OCI-LY3 (cell line): Measurements from ENCODE around the gene RPA1.
A peak's percentile ranks its signal among the peaks of the same experiment; 100 is the strongest.

Experiments used
- H2AFZ ChIP-seq: fragments of 200-600, 300-600 bp; shearing (Covaris generic); 2 replicates; pipeline ENCODE4 v1.6.0; 2014; ENCODE audit warnings: antibody characterized with exemption, low read depth, low read length
- H3K27ac ChIP-seq: fragments of 200-600, 300-600 bp; sonication (generic); 2 replicates; pipeline ENCODE4 v1.5.1; 2014; ENCODE audit warnings: mild to moderate bottlenecking, low read length, moderate library complexity, mixed read lengths
- H3K27me3 ChIP-seq: fragments of 200-600, 300-600 bp; sonication (generic); 2 replicates; pipeline ENCODE4 v1.6.1; 2014; ENCODE audit warnings: low read depth, low read length, mixed read lengths
- H3K36me3 ChIP-seq: fragments of 200-600, 300-600 bp; sonication (generic); replicated peaks from 2 replicates; pipeline ENCODE3; 2014; ENCODE audit warnings: low read depth, low read length, mixed read lengths
- H3K4me1 ChIP-seq: fragments of 300-600, 200-600 bp; sonication (generic); 2 replicates; pipeline ENCODE4 v1.6.1; 2014; ENCODE audit warnings: low read length, mixed read lengths
- H3K4me2 ChIP-seq: fragments of 200-600, 300-600 bp; sonication (generic); 2 replicates; pipeline ENCODE4 v1.6.1; 2014; ENCODE audit warnings: low read length, mixed read lengths
- H3K4me3 ChIP-seq: fragments of 300-600, 200-600 bp; sonication (generic); 2 replicates; pipeline ENCODE4 v1.5.1; 2014; ENCODE audit warnings: antibody characterized with exemption, mild to moderate bottlenecking, low read length, moderate library complexity
- H3K79me2 ChIP-seq: fragments of 300-600, 200-600 bp; shearing (Covaris generic); 2 replicates; pipeline ENCODE4 v1.6.1; 2014; ENCODE audit warnings: mild to moderate bottlenecking, low read length, mixed read lengths
- H3K9ac ChIP-seq: fragments of 300-600, 200-600 bp; shearing (Covaris generic); 2 replicates; pipeline ENCODE4 v1.6.0; 2014; ENCODE audit warnings: mild to moderate bottlenecking, low read length, moderate library complexity
- H3K9me3 ChIP-seq: fragments of 200-600, 300-600 bp; shearing (Covaris generic); 2 replicates; pipeline ENCODE4 v1.6.1; 2014; ENCODE audit warnings: low read length, mixed read lengths; ENCODE audit not compliant: insufficient read depth
- H4K20me1 ChIP-seq: fragments of 200-600, 300-600 bp; sonication (generic); 2 replicates; pipeline ENCODE4 v1.6.1; 2016; ENCODE audit warnings: low read length, mixed read lengths; ENCODE audit not compliant: insufficient read depth
- EZH2phosphoT487 ChIP-seq: fragments of 200-600 bp; shearing (Covaris generic); IDR thresholded peaks from 2 replicates; pipeline ENCODE4 v1.6.1; 2018; ENCODE audit warnings: antibody characterized with exemption, mixed run types, low read depth
- TF ChIP-seq, protein P1 (sequence below): fragments of 200-600, 300-600 bp; sonication (generic); IDR thresholded peaks from 2 replicates; pipeline ENCODE4 v1.5.1; 2014; ENCODE audit warnings: antibody characterized with exemption, low read length, low read depth

The RPA1 gene

DNA sequence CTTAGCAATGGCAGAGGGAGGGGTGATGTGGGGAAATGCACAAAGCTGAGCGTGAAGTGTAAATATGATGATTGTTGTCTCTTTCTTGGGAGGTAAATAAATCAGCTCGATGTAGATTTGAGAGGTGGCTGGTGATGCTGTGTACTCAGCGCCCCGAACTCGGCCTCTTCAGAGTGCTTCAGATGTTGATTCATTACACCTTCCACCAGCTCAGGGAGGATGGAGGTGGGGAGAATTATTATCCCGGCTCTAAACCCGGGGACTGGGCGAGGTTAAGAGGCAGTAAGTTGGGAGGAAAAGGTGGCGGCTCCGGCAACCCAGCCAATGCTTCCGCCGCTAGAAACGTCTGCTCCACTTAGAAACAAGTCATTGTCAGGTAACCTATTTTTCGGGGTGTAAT, 86.5 kb downstream of the RPA1 start:
- Histone ChIP-seq H3K36me3 (no peaks in the 10 kb centered on the region), H3K9ac (no peak overlapping the region), H3K27ac (no peak overlapping the region), H3K9me3 (no peaks in the 10 kb centered on the region), H3K79me2 (no peaks in the 10 kb centered on the region), H4K20me1 (no peaks in the 10 kb centered on the region), H3K27me3 (no peaks in the 10 kb centered on the region), H3K4me2 (no peak overlapping the region), H2AFZ (0 out of 2 replicates have a peak overlapping the region, but pooled peaks have one; percentile 52), H3K4me3 (no peak overlapping the region), H3K4me1 (peaks cover 8% of the 10 kb centered on the region)
- no peak for TF ChIP-seq EZH2phosphoT487
- TF ChIP-seq, protein P1, sequence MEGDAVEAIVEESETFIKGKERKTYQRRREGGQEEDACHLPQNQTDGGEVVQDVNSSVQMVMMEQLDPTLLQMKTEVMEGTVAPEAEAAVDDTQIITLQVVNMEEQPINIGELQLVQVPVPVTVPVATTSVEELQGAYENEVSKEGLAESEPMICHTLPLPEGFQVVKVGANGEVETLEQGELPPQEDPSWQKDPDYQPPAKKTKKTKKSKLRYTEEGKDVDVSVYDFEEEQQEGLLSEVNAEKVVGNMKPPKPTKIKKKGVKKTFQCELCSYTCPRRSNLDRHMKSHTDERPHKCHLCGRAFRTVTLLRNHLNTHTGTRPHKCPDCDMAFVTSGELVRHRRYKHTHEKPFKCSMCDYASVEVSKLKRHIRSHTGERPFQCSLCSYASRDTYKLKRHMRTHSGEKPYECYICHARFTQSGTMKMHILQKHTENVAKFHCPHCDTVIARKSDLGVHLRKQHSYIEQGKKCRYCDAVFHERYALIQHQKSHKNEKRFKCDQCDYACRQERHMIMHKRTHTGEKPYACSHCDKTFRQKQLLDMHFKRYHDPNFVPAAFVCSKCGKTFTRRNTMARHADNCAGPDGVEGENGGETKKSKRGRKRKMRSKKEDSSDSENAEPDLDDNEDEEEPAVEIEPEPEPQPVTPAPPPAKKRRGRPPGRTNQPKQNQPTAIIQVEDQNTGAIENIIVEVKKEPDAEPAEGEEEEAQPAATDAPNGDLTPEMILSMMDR = no peak

- TF ChIP-seq EZH2phosphoT487 = no peak
Observed at GRCh38 chr17:1916963-1917715, 87.3 kb downstream of the RPA1 start.

DNA sequence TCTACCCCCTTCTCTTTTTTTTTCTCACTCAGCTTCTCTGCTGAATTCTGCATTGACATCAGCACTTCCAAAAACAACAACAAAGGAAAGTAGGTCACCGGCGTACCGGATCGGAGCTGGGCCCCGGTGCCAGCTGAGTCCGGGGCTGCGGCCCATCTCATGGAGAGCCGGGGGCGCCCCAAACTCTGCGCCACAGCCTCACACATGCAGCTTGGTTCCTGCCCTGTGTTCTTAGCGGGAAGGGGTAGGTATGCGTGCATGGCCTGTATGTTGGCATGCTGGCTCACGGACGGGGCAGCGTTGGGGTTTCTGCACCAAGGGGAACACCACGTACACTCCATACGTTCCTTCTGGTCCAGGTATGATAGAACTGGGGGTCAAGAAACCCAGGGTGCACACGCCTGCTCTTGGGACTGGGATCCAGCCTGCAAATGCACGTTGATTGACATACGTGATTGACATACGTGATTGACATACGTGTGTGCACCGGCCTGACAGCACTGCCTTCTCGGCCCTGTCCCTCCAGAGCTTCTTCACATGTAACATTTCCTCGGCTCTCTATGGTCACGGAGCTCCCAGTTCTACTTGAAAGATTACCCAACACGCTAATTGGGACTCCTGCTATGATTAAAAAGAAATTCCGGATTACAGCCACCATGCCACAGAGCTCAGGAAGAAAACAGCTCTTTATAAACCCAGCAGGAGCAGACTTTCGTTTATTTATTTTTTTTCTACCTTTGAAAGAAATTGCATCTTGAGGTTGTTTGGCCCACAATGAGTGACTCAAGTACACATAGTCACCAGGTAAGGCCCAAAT, 88.7 kb downstream of the RPA1 start:
- Histone ChIP-seq H3K27me3 (no peaks in the 10 kb centered on the region), H3K36me3 (no peaks in the 10 kb centered on the region), H3K4me2 (no peak overlapping the region), H3K9me3 (no peaks in the 10 kb centered on the region), H4K20me1 (no peaks in the 10 kb centered on the region), H3K27ac (no peak overlapping the region), H3K79me2 (no peaks in the 10 kb centered on the region), H3K9ac (no peak overlapping the region), H3K4me3 (no peak overlapping the region), H3K4me1 (peaks cover 8% of the 10 kb centered on the region), H2AFZ (no peak overlapping the region)
- TF ChIP-seq EZH2phosphoT487 = no peak
- TF ChIP-seq, protein P1 = no peak

More at GRCh38 chr17:1916963-1917715, 87.3 kb downstream of the RPA1 start:
- Histone ChIP-seq H3K4me3 (no peak overlapping the region), H3K4me1 (peaks cover 8% of the 10 kb centered on the region), H3K79me2 (no peaks in the 10 kb centered on the region), H2AFZ (no peak overlapping the region), H3K27ac (no peak overlapping the region), H3K9me3 (no peaks in the 10 kb centered on the region), H4K20me1 (no peaks in the 10 kb centered on the region), H3K4me2 (no peak overlapping the region), H3K36me3 (no peaks in the 10 kb centered on the region), H3K9ac (no peak overlapping the region), H3K27me3 (no peaks in the 10 kb centered on the region)

DNA sequence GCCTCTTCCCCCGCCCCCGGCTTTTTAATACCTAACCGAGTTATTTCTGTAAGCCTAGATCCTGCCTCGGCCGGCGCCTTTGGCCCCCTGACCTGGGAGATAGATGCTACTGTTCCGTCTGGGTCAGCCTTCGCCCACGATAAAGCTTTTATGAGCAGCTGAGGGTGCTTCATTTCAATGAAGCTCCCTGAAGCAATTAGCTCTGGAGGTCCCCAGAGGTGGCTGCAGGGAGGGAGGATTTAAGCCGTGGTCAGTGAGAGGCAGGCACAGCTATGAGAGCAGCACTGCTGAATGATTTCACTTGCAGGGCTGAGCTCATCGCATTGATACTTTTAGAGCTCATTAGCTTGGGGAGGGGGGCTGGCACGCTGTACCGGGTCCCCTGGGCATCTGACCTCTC, 89.4 kb downstream of the RPA1 start:
- Histone ChIP-seq H3K9me3 (no peaks in the 10 kb centered on the region), H3K79me2 (no peaks in the 10 kb centered on the region), H3K9ac (no peak overlapping the region), H3K4me2 (no peak overlapping the region), H3K4me3 (no peak overlapping the region), H3K27me3 (no peaks in the 10 kb centered on the region), H3K4me1 (peaks cover 8% of the 10 kb centered on the region), H3K36me3 (no peaks in the 10 kb centered on the region), H4K20me1 (no peaks in the 10 kb centered on the region), H2AFZ (no peak overlapping the region), H3K27ac (no peak overlapping the region)
- TF ChIP-seq EZH2phosphoT487 = no peak
- TF ChIP-seq, protein P1 = no peak
